ENCODE measurements around the gene CACNA1B.

CACNA1B gene

DNA sequence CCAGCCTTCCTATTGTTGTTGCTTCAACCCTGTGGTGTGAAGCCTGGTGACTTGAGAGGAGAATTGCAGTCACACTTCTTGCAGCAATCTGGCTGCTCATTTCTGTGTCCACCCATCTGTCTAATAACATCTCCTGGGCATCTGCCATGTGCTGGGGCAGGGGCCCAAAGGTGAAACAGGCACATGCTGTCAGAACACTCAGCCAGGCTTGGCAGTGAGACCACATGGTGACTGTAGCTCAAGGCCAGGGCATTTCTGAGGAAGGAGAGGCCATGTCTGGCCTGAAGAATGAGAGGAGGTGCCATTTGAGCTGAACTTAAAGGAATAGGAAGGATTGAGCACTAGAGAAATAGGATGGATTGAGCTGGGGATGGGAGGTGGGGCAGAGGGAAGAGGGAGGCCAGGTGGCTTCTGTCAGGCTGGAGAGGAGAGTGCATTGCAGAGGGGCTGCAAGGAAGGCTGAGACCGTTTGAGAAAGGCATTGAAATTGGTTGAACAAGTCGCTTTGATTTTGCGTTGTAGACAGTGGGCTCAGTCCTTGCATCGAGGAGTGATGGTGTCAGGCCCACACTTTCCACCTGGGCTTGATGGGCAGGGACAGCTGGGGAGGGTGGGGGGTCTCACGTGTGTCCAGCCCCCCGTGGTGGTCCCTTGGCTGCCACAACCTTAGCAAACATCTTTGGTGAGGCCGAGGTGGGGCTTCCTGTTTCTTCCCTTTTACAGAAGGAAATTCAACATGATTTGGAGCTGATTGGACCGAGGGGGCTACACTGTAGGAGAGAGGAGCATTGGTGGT, 222.4 kb downstream of the CACNA1B start:
- Histone ChIP-seq H3K4me1 (ENCODE audit: control insufficient read depth, low read depth, low read length) (no peaks in the 10 kb centered on the region), H2AK5ac (ENCODE audit: low read length) (no peak overlapping the region), H3K79me1 (ENCODE audit: low read length) (no peaks in the 10 kb centered on the region), H3K27ac (ENCODE audit: low read depth, low read length) (no peak overlapping the region), H4K8ac (ENCODE audit: low read depth, low read length) (no peak overlapping the region), H2BK5ac (ENCODE audit: low read length) (no peak overlapping the region), H3K4ac (ENCODE audit: low read depth, low read length) (no peak overlapping the region), H3K18ac (ENCODE audit: low read length) (no peak overlapping the region), H3K9ac (ENCODE audit: low read length) (no peak overlapping the region), H3K27me3 (ENCODE audit: insufficient read depth, low read length, poor library complexity) (no peaks in the 10 kb centered on the region), H2BK15ac (replicated peaks; ENCODE audit: low read depth) (no peak overlapping the region), H3K4me2 (ENCODE audit: low read length) (no peak overlapping the region), H3K56ac (ENCODE audit: low read length) (no peak overlapping the region), H3K36me3 (ENCODE audit: control insufficient read depth, insufficient read depth, low read length) (no peaks in the 10 kb centered on the region), H2BK120ac (ENCODE audit: low read depth, low read length) (no peak overlapping the region), H3K79me2 (ENCODE audit: control insufficient read depth, insufficient read depth, low read length) (no peaks in the 10 kb centered on the region), H3K4me3 (ENCODE audit: low read length) (no peak overlapping the region), H4K5ac (ENCODE audit: low read length) (no peak overlapping the region), H3K23ac (ENCODE audit: low read length) (no peak overlapping the region)
- DNase-seq, result no peak
- WGBS (ENCODE audit: extremely low coverage, insufficient coverage, low lambda C conversion rate), result no CpG with 5 or more reads among the region's 8 CpGs

DNA sequence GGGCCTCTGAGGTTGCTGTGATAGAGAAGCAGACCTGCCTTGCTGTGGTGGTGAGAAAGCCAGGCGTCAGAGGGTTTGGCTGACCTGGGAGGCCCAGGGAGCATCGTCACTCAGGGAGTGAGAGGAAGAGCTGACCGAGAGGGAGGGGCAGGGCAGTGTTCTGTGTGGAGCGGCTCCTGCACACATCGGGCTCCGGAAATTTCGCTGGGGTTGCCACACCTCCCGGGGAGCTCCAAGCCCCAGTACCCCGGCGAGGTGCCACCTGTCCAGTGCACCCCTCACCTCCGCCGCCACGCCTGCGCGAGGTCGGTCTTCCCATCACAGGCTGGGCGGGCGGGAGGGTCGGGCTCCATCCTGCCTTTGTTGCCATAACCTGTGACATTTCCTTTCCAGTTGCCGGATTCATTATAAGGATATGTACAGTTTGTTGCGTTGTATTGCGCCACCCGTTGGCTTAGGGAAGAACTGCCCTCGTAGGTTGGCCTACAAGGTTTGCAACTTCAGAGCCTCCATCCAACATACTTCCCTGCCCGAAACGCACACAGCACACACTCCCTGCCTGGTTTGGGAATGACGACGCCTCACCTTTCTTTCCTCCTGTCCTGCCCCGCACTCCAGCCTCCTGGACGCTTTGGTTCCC, 223.2 kb downstream of the CACNA1B start:
- Histone ChIP-seq H2AK5ac (ENCODE audit: low read length) (no peak overlapping the region), H3K4me3 (ENCODE audit: low read length) (no peak overlapping the region), H2BK5ac (ENCODE audit: low read length) (no peak overlapping the region), H4K8ac (ENCODE audit: low read depth, low read length) (no peak overlapping the region), H3K18ac (ENCODE audit: low read length) (no peak overlapping the region), H3K4me1 (ENCODE audit: control insufficient read depth, low read depth, low read length) (no peaks in the 10 kb centered on the region), H4K5ac (ENCODE audit: low read length) (no peak overlapping the region), H2BK15ac (replicated peaks; ENCODE audit: low read depth) (no peak overlapping the region), H3K79me1 (ENCODE audit: low read length) (no peaks in the 10 kb centered on the region), H3K23ac (ENCODE audit: low read length) (no peak overlapping the region), H3K4me2 (ENCODE audit: low read length) (no peak overlapping the region), H2BK120ac (ENCODE audit: low read depth, low read length) (no peak overlapping the region), H3K9ac (ENCODE audit: low read length) (no peak overlapping the region), H3K79me2 (ENCODE audit: control insufficient read depth, insufficient read depth, low read length) (no peaks in the 10 kb centered on the region), H3K36me3 (ENCODE audit: control insufficient read depth, insufficient read depth, low read length) (no peaks in the 10 kb centered on the region), H3K27me3 (ENCODE audit: insufficient read depth, low read length, poor library complexity) (no peaks in the 10 kb centered on the region), H3K27ac (ENCODE audit: low read depth, low read length) (no peak overlapping the region), H3K4ac (ENCODE audit: low read depth, low read length) (no peak overlapping the region), H3K56ac (ENCODE audit: low read length) (no peak overlapping the region)
- DNase-seq, result no peak
- WGBS (ENCODE audit: extremely low coverage, insufficient coverage, low lambda C conversion rate), result no CpG with 5 or more reads among the region's 30 CpGs

DNA sequence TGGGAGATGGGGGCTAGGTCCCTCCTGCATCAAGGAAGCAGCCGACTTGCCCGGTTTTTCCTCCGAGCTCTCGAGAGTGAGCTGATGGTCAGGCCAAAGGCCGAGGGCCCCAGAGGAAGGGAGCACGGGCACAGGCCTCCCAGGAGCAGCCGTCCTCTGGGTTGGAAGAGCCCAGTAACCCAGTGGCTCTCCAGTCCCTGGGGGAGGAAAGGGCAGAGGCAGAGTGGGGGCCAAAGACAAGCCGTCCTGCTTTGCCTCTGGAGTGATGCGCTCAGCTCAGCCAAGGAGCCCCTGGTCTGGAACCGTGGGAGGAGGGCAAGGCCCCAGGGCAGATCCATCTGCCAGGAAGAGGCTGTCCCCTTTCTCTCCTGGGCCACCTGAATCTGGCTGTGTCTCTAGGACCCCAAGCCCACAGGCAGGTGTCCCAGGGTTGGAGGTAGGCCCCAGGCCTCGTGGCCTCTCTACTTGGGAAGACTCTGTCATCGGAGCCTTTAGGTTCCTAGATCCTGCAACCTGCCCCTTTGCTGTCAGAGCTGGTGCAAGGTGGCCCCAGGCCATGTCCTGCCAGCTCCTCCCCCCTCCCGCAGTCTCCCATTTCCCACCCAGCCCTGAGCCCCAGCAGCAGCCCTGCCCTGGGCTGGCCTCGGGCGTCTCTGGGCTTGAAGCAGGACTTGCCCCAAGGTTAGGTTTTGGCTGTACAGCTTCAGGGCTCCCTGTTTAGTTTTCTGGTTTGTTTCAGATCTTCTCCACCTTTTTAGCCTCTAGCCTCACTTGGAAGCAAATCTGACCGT, 224.1 kb downstream of the CACNA1B start:
- no peak overlapping the region for H3K4me3 ChIP-seq (ENCODE audit: low read length)
- no peak overlapping the region for H3K4me2 ChIP-seq (ENCODE audit: low read length)
- no peak overlapping the region for H3K9ac ChIP-seq (ENCODE audit: low read length)
- no peak overlapping the region for H2AK5ac ChIP-seq (ENCODE audit: low read length)
- H3K23ac ChIP-seq (ENCODE audit: low read length), result no peak overlapping the region
- no peak overlapping the region for H2BK5ac ChIP-seq (ENCODE audit: low read length)
- H3K4me1 ChIP-seq (ENCODE audit: control insufficient read depth, low read depth, low read length), result no peaks in the 10 kb centered on the region
- H3K27ac ChIP-seq (ENCODE audit: low read depth, low read length), result no peak overlapping the region
- no peak overlapping the region for H3K18ac ChIP-seq (ENCODE audit: low read length)
- no peak overlapping the region for H4K8ac ChIP-seq (ENCODE audit: low read depth, low read length)
- H3K79me2 ChIP-seq (ENCODE audit: control insufficient read depth, insufficient read depth, low read length), result no peaks in the 10 kb centered on the region
- no CpG with 5 or more reads among the region's 16 CpGs for whole genome bisulfite sequencing (ENCODE audit: extremely low coverage, insufficient coverage, low lambda C conversion rate)
- H3K79me1 ChIP-seq (ENCODE audit: low read length), result no peaks in the 10 kb centered on the region
- no peaks in the 10 kb centered on the region for H3K27me3 ChIP-seq (ENCODE audit: insufficient read depth, low read length, poor library complexity)
- no peak overlapping the region for H4K5ac ChIP-seq (ENCODE audit: low read length)
- H3K36me3 ChIP-seq (ENCODE audit: control insufficient read depth, insufficient read depth, low read length), result no peaks in the 10 kb centered on the region
- no peak for DNase-seq
- H2BK120ac ChIP-seq (ENCODE audit: low read depth, low read length), result no peak overlapping the region
- H3K56ac ChIP-seq (ENCODE audit: low read length), result no peak overlapping the region
- no peak overlapping the region for H3K4ac ChIP-seq (ENCODE audit: low read depth, low read length)
- no peak overlapping the region for H2BK15ac ChIP-seq (replicated peaks; ENCODE audit: low read depth)

DNA sequence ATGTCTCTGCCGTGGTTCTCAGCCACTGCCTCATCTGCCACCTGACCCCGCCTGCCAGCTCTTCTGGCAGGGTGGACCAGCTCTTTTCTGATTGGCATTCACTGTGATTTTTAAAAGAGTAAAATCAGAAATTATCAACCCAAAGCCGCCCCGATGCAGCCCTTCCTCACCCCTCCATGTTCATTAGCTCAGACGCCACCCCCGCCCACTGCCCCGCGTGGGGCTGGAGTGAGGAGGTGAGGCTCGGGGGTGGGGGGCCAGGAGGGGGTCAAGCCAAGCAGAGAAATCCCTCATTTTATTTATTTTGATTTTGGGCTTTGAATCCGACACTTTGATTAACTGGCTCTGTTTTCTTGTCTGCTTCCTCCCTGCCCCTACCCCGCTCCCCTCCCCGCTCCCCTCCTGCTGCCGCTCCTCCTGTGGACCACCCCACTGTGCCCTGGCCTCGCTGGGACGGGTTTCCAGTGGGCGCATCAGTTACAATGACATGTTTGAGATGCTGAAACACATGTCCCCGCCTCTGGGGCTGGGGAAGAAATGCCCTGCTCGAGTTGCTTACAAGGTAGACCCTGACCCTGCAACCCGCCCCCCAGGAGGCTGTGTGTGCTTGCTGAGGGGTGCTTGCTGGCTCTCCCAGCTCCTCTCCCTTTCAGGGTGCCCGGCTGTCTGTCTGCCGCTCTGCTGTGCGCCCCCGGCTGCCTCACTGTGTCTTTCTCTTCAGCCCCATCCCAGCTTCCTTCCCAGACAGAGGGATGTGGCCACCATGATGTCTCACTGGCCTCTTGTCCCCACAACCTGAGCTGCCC, 224.9 kb downstream of the CACNA1B start:
- H4K8ac ChIP-seq (ENCODE audit: low read depth, low read length), result no peak overlapping the region
- H3K27ac ChIP-seq (ENCODE audit: low read depth, low read length), result no peak overlapping the region
- no CpG with 5 or more reads among the region's 23 CpGs for WGBS (ENCODE audit: extremely low coverage, insufficient coverage, low lambda C conversion rate)
- H2AK5ac ChIP-seq (ENCODE audit: low read length), result no peak overlapping the region
- H3K36me3 ChIP-seq (ENCODE audit: control insufficient read depth, insufficient read depth, low read length), result no peaks in the 10 kb centered on the region
- no peaks in the 10 kb centered on the region for H3K27me3 ChIP-seq (ENCODE audit: insufficient read depth, low read length, poor library complexity)
- no peak overlapping the region for H2BK15ac ChIP-seq (replicated peaks; ENCODE audit: low read depth)
- no peaks in the 10 kb centered on the region for H3K4me1 ChIP-seq (ENCODE audit: control insufficient read depth, low read depth, low read length)
- DNase-seq, result no peak
- H2BK120ac ChIP-seq (ENCODE audit: low read depth, low read length), result no peak overlapping the region
- H2BK5ac ChIP-seq (ENCODE audit: low read length), result no peak overlapping the region
- no peak overlapping the region for H4K5ac ChIP-seq (ENCODE audit: low read length)
- H3K4ac ChIP-seq (ENCODE audit: low read depth, low read length), result no peak overlapping the region
- no peak overlapping the region for H3K18ac ChIP-seq (ENCODE audit: low read length)
- H3K9ac ChIP-seq (ENCODE audit: low read length), result no peak overlapping the region
- no peaks in the 10 kb centered on the region for H3K79me2 ChIP-seq (ENCODE audit: control insufficient read depth, insufficient read depth, low read length)
- H3K56ac ChIP-seq (ENCODE audit: low read length), result no peak overlapping the region
- no peak overlapping the region for H3K4me3 ChIP-seq (ENCODE audit: low read length)
- H3K4me2 ChIP-seq (ENCODE audit: low read length), result no peak overlapping the region
- no peaks in the 10 kb centered on the region for H3K79me1 ChIP-seq (ENCODE audit: low read length)
- no peak overlapping the region for H3K23ac ChIP-seq (ENCODE audit: low read length)

DNA sequence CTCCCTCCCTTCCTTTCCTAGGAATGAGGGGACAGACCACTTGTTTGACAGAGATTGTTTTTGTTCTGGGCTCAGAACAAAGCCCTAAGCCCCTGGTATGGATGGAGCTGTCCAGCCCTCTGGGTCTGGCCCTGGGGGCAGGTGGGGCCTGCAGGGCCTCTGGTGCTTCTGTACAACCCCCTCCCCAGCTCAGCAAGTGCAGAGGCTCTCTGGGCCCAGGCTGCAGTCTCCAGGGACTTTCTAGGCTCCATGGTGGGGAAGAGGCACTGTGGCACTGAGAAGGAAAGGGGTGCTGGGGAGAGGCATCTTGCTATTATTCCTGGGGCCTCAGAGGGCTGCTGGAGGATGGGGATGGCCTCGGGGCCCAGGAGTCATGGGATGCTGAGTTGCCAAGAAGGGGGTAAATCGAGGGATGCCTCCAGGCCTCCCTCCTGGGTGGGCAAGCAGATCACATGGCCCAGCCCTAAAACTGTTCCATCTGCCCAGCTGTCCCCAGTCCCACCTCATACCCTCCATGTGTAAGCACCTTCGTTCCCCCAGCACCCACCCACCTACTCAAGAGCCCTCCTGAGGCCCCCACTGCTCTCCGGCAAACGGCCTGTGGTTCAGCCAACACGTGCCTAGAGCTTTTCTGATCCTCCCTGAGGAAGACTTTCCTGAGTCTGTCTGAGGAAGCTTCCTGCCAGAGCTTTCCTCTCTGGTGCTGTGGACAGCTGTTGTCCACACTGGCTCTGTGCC, 225.7 kb downstream of the CACNA1B start:
- Histone ChIP-seq H2AK5ac (ENCODE audit: low read length) (no peak overlapping the region), H3K4me2 (ENCODE audit: low read length) (no peak overlapping the region), H2BK15ac (replicated peaks; ENCODE audit: low read depth) (no peak overlapping the region), H3K27ac (ENCODE audit: low read depth, low read length) (no peak overlapping the region), H3K79me2 (ENCODE audit: control insufficient read depth, insufficient read depth, low read length) (no peaks in the 10 kb centered on the region), H3K4me3 (ENCODE audit: low read length) (no peak overlapping the region), H2BK120ac (ENCODE audit: low read depth, low read length) (no peak overlapping the region), H3K27me3 (ENCODE audit: insufficient read depth, low read length, poor library complexity) (no peaks in the 10 kb centered on the region), H3K18ac (ENCODE audit: low read length) (no peak overlapping the region), H3K23ac (ENCODE audit: low read length) (no peak overlapping the region), H3K79me1 (ENCODE audit: low read length) (no peaks in the 10 kb centered on the region), H3K56ac (ENCODE audit: low read length) (no peak overlapping the region), H3K9ac (ENCODE audit: low read length) (no peak overlapping the region), H4K5ac (ENCODE audit: low read length) (no peak overlapping the region), H2BK5ac (ENCODE audit: low read length) (no peak overlapping the region), H4K8ac (ENCODE audit: low read depth, low read length) (no peak overlapping the region), H3K36me3 (ENCODE audit: control insufficient read depth, insufficient read depth, low read length) (no peaks in the 10 kb centered on the region), H3K4me1 (ENCODE audit: control insufficient read depth, low read depth, low read length) (no peaks in the 10 kb centered on the region), H3K4ac (ENCODE audit: low read depth, low read length) (no peak overlapping the region)
- DNase-seq, result no peak
- WGBS (ENCODE audit: extremely low coverage, insufficient coverage, low lambda C conversion rate), result no CpG with 5 or more reads among the region's 6 CpGs
